WI38 (cell line): ENCODE measurements around the gene SLC12A5.

Source experiments
- H3K4me3 ChIP-seq: 2 replicates; pipeline ENCODE4 v1.5.1; 2011; ENCODE audit warnings: low read depth, mild to moderate bottlenecking, control low read depth, low read length
- CTCF ChIP-seq: IDR thresholded peaks from 2 replicates; pipeline ENCODE4 v1.5.1; 2012; ENCODE audit warnings: low read depth, mild to moderate bottlenecking, control low read depth, low read length

Gene SLC12A5

GRCh38 chr20:46065691-46066090 is 36.7 kb downstream of the SLC12A5 start:
- TF ChIP-seq CTCF = no peak
- no peak overlapping the region for H3K4me3 ChIP-seq

GRCh38 chr20:46070215-46070900 is 41.3 kb downstream of the SLC12A5 start:
- H3K4me3 ChIP-seq = no peak overlapping the region

GRCh38 chr20:46071573-46071972 is 42.6 kb downstream of the SLC12A5 start:
- TF ChIP-seq CTCF = no peak

More at GRCh38 chr20:46070215-46070900, 41.3 kb downstream of the SLC12A5 start:
- no peak for TF ChIP-seq CTCF

GRCh38 chr20:46073024-46073423 is 44.0 kb downstream of the SLC12A5 start:
- no peak for TF ChIP-seq CTCF
- no peak overlapping the region for H3K4me3 ChIP-seq

More at GRCh38 chr20:46071573-46071972, 42.6 kb downstream of the SLC12A5 start:
- no peak overlapping the region for H3K4me3 ChIP-seq

- no peak for TF ChIP-seq CTCF
- H3K4me3 ChIP-seq = no peak overlapping the region
Measured at GRCh38 chr20:46073443-46073842, 44.4 kb downstream of the SLC12A5 start.

GRCh38 chr20:46074006-46074405 is 45.0 kb downstream of the SLC12A5 start:
- H3K4me3 ChIP-seq = no peak overlapping the region
- no peak for TF ChIP-seq CTCF

GRCh38 chr20:46076806-46077205 is 47.8 kb downstream of the SLC12A5 start:
- TF ChIP-seq CTCF = no peak
- no peak overlapping the region for H3K4me3 ChIP-seq
